Natural killer cell (primary cell): ENCODE results near the gene SRL. TPM values are rescaled to one million over a fixed set of nuclear protein-coding genes. Genes with fewer than 3 reads are reported as not detected.

Experiments used
- ATAC-seq, 3 donors: fragments of 150-1000 bp in 2 of 3; fragments of 200-7000 bp in 1 of 3; cut with Tn5 transposase; 1 replicate in 1 of 3; 2 replicates in 2 of 3; pipeline ENCODE4 v1.10.0; 2021; ENCODE audit warnings: mild to moderate bottlenecking in 2 of 3, moderate library complexity in 2 of 3
- DNase-seq, 2 donors: peaks; one replicate each; pipeline versions ENCODE4 v3.0.0 to v3.0.0-alpha.2; 2013 to 2021; ENCODE audit warnings: mixed read lengths in 1 of 2
- H3K27ac ChIP-seq: one replicate; pipeline ENCODE4 v1.5.1; 2013; ENCODE audit warnings: mild to moderate bottlenecking, low read length
- H3K27me3 ChIP-seq: one replicate; pipeline ENCODE4 v1.6.1; 2013; ENCODE audit warnings: low read length; ENCODE audit not compliant: control insufficient read depth, insufficient read depth
- H3K36me3 ChIP-seq: one replicate; pipeline ENCODE4 v1.6.1; 2013; ENCODE audit warnings: low read length; ENCODE audit not compliant: control insufficient read depth, insufficient read depth
- H3K4me1 ChIP-seq: one replicate; pipeline ENCODE4 v1.6.1; 2013; ENCODE audit warnings: low read length; ENCODE audit not compliant: control insufficient read depth, insufficient read depth
- H3K4me3 ChIP-seq: one replicate; pipeline ENCODE4 v1.5.1; 2013; ENCODE audit warnings: low read length
- H3K9me3 ChIP-seq: one replicate; pipeline ENCODE4 v1.6.1; 2013; ENCODE audit warnings: low read length; ENCODE audit not compliant: control insufficient read depth, insufficient read depth
- H3K27ac Mint-ChIP-seq, 2 donors: one replicate each; pipeline ENCODE4 v1.8.0; 2022; ENCODE audit warnings: mild to moderate bottlenecking in 2 of 2, mixed read lengths in 2 of 2, moderate library complexity in 1 of 2
- H3K27me3 Mint-ChIP-seq, 2 donors: one replicate each; pipeline ENCODE4 v1.8.0; 2022; ENCODE audit warnings: low read depth in 2 of 2, mixed read lengths in 2 of 2
- H3K36me3 Mint-ChIP-seq: one replicate; pipeline ENCODE4 v1.8.0; 2022; ENCODE audit warnings: mixed read lengths
- H3K4me1 Mint-ChIP-seq, 2 donors: one replicate each; pipeline ENCODE4 v1.8.0; 2022; ENCODE audit warnings: mixed read lengths in 2 of 2
- H3K4me3 Mint-ChIP-seq: one replicate; pipeline ENCODE4 v1.8.0; 2022; ENCODE audit warnings: mild to moderate bottlenecking, moderate library complexity, mixed read lengths
- H3K9me3 Mint-ChIP-seq, 2 donors: one replicate each; pipeline ENCODE4 v1.8.0; 2022; ENCODE audit warnings: mixed read lengths in 2 of 2
- WGBS: methylation state at CpG from one replicate; pipeline ENCODE4 v1.1.7; 2013; ENCODE audit warnings: missing lambda C conversion rate; ENCODE audit not compliant: insufficient coverage; 5-methylcytosine and 5-hydroxymethylcytosine counted together
- intact Hi-C: fragments of 100-400 bp; cut with micrococcal nuclease; formaldehyde crosslinking; loops from one replicate; pipeline ENCODE4 v1.14.2; 2022
- total RNA-seq, 4 donors: library from RNA; stranded (reverse); fragments of 120-200 nt in 1 of 4; gene quantifications; one replicate each; pipeline versions ENCODE4 v1.2.3 to v1.2.4, GENCODE V29; 2013 to 2022
- TF ChIP-seq, protein P1 (sequence below): fragments of 200-600 bp; IDR thresholded peaks from one replicate; pipeline ENCODE4 v1.8.0; 2022; ENCODE audit warnings: antibody characterized with exemption

The SRL gene
- total RNA-seq, 3 donors from 2014 or later (not counting 1 experiment from before 2014, with no cell fraction given): not detected

DNA sequence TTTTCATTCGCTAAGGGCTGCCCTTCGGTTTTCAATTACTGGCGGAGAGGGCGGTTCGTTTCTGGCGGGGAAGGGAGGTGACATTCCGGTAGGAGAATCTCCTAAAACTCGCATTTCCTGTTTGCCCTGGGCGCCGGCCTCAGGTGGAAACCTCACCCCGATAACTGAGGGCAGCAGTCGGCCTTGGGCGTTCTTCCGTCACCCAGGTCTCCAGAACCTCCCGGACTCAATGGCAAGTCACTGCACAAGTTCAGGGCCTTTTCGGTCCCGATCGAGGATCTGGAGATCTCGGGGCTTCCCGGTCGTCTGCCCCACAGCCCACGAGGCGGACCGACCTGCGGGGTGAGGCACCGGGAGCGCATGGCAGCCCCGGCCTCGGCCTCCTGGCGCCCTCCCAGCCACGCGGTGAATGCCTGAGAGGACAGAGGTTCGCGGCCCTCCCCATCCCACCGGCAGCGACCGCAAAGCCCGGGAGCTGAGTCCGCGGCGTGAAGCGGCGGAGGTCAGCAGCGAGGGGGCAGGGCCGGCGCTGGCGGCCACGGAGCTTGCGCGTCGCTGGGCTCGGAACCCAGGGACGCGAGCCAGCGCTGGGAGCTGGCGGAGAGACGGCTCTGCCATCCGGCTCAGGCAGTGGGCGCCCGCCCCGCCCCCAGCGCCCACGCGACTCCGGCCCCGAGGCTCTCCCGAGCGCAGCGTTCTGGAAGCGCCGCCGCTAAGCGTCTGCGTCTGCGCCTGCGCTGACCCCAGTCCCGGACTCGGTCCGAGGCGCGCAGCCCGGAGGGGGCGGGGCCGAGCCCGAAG, 58.4 kb downstream of the SRL start:
- H3K27ac Mint-ChIP-seq: peak overlapping the region in 1 of 2 donors; percentile 79

DNA sequence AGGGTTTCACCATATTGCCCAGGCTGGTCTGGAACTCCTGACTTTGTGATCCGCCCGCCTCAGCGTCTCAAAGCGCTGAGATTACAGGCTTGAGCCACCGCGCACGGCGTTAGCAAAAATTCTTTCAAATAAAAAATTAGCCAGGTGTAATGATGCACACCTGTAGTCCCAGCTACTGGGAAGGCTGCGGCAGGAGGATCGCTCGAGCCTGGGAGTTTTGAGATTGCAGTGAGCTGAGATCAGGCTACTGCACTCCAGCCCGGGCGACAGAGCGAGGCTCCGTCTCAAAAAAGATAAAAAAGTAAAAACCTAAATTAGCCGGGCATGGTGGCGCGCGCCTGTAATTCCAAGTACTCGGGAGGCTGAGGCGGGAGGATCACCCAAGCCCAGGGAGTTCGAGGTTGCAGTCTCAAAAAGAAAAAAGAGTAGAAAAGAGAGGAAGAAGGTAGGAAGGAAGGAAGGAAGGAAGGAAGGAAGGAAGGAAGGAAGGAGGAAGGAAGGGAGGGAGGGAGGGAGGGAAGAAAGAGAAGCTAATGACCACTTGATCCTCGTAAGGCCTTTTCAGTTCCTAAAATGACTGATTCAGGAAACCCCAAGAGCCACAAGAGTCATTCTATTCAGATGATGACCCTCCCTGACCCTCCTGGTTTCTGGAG, 59.2 kb downstream of the SRL start:
- H3K4me3 Mint-ChIP-seq: peak overlapping the region; percentile 73
- DNase-seq (no peak), ATAC-seq (peak in 2 of 3 donors; percentile 2 to 4)
- H3K27ac Mint-ChIP-seq: peak overlapping the region in 1 of 2 donors; percentile 79
- no peaks in the 10 kb centered on the region for H3K36me3 ChIP-seq
- no peaks in the 10 kb centered on the region for H3K36me3 Mint-ChIP-seq
- peak overlapping the region; percentile 49 for H3K4me3 ChIP-seq
- H3K4me1 Mint-ChIP-seq: peaks cover 6 to 14% of the 10 kb centered on the region in 2 donors
- no peaks in the 10 kb centered on the region for H3K9me3 Mint-ChIP-seq
- peaks cover 15% of the 10 kb centered on the region for H3K4me1 ChIP-seq
- no peaks in the 10 kb centered on the region for H3K9me3 ChIP-seq
- H3K27me3 Mint-ChIP-seq: peaks cover 0 to 3% of the 10 kb centered on the region in 2 donors
- no peaks in the 10 kb centered on the region for H3K27me3 ChIP-seq
- peak overlapping the region; percentile 60 for H3K27ac ChIP-seq
- TF ChIP-seq, protein P1, sequence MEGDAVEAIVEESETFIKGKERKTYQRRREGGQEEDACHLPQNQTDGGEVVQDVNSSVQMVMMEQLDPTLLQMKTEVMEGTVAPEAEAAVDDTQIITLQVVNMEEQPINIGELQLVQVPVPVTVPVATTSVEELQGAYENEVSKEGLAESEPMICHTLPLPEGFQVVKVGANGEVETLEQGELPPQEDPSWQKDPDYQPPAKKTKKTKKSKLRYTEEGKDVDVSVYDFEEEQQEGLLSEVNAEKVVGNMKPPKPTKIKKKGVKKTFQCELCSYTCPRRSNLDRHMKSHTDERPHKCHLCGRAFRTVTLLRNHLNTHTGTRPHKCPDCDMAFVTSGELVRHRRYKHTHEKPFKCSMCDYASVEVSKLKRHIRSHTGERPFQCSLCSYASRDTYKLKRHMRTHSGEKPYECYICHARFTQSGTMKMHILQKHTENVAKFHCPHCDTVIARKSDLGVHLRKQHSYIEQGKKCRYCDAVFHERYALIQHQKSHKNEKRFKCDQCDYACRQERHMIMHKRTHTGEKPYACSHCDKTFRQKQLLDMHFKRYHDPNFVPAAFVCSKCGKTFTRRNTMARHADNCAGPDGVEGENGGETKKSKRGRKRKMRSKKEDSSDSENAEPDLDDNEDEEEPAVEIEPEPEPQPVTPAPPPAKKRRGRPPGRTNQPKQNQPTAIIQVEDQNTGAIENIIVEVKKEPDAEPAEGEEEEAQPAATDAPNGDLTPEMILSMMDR: no peak
- intact Hi-C loops: no loop called here
- 91% methylated on average over 22 of the region's 23 CpGs for WGBS

More for the DNA sequence above, 58.4 kb downstream of the SRL start:
- peak overlapping the region; percentile 49 for H3K4me3 ChIP-seq
- intact Hi-C loops: no loop called here
- no peaks in the 10 kb centered on the region for H3K36me3 Mint-ChIP-seq
- H3K27me3 Mint-ChIP-seq: peaks cover 0 to 3% of the 10 kb centered on the region in 2 donors
- DNase-seq (peak; percentile 89), ATAC-seq (peak; percentile 92 to 94 (median 92))
- peaks cover 6 to 14% of the 10 kb centered on the region in 2 donors for H3K4me1 Mint-ChIP-seq
- H3K4me1 ChIP-seq: peaks cover 15% of the 10 kb centered on the region
- H3K9me3 Mint-ChIP-seq: no peaks in the 10 kb centered on the region
- H3K36me3 ChIP-seq: no peaks in the 10 kb centered on the region
- TF ChIP-seq, protein P1: no peak
- H3K27ac ChIP-seq: peak overlapping the region; percentile 60
- peak overlapping the region; percentile 73 for H3K4me3 Mint-ChIP-seq
- no peaks in the 10 kb centered on the region for H3K9me3 ChIP-seq
- under 1% methylated on average over 85 of the region's 85 CpGs for WGBS
- no peaks in the 10 kb centered on the region for H3K27me3 ChIP-seq

DNA sequence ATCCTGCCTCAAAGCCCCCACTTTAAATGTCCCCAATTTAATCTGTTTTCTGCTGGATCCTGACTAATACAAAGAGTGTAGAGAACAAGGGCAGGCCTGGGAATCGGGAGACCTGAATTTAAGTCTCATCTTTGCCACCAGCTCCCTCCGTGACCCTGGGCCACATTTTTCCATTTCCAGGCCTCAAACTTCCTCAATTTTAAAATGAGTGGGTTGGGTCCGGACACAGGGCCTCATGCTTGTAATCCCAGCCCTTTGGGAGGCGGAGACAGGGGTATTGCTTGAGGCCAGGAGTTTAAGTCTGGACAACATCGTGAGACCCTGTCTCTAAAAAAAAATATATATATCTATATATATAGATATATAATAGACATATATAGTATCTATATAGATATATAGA, 61.4 kb downstream of the SRL start:
- Mint-ChIP-seq H3K27ac (no peak overlapping the region), H3K36me3 (no peaks in the 10 kb centered on the region), H3K9me3 (no peaks in the 10 kb centered on the region), H3K27me3 (peaks cover 0 to 8% of the 10 kb centered on the region in 2 donors), H3K4me1 (peaks cover 6 to 14% of the 10 kb centered on the region in 2 donors), H3K4me3 (no peak overlapping the region)
- intact Hi-C loops: no loop called here
- TF ChIP-seq, protein P1: no peak
- Histone ChIP-seq H3K9me3 (no peaks in the 10 kb centered on the region), H3K27ac (no peak overlapping the region), H3K4me1 (peaks cover 15% of the 10 kb centered on the region), H3K4me3 (no peak overlapping the region), H3K36me3 (no peaks in the 10 kb centered on the region), H3K27me3 (no peaks in the 10 kb centered on the region)
- no peak for DNase-seq
- no peak for ATAC-seq
- 95% methylated on average over 3 of the region's 5 CpGs for WGBS
